GM12872 (cell line): ENCODE measurements around the gene SLC1A1.

Experiments used
- CTCF ChIP-seq: IDR thresholded peaks from 3 replicates; pipeline ENCODE4 v1.5.1; 2011; ENCODE audit warnings: low read depth, mild to moderate bottlenecking, low read length, moderate library complexity; ENCODE audit not compliant: insufficient read depth

SLC1A1 gene

GRCh38 chr9:4585135-4585534 lies 94.9 kb downstream of the SLC1A1 start:
- no peak for TF ChIP-seq CTCF

DNA sequence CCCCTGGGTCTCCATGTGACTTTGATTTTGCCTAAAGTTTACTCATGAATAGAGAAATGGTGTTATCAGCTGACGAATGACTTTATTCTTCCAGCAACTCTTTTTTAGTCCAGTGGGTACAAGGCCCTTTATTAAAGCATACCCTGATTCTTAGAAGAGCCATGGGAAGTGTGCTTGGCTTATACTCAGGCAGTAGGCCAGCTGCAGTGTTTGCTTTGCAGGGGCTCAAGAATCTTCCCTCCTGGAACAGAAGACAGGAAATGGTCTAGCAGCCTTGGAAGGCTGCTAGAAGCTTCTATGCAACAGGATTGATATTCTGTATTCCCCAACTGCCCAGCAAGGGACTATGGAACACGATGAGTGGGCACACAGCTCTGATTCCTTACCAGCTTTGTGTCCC lies 98.5 kb downstream of the SLC1A1 start:
- no peak for TF ChIP-seq CTCF

DNA sequence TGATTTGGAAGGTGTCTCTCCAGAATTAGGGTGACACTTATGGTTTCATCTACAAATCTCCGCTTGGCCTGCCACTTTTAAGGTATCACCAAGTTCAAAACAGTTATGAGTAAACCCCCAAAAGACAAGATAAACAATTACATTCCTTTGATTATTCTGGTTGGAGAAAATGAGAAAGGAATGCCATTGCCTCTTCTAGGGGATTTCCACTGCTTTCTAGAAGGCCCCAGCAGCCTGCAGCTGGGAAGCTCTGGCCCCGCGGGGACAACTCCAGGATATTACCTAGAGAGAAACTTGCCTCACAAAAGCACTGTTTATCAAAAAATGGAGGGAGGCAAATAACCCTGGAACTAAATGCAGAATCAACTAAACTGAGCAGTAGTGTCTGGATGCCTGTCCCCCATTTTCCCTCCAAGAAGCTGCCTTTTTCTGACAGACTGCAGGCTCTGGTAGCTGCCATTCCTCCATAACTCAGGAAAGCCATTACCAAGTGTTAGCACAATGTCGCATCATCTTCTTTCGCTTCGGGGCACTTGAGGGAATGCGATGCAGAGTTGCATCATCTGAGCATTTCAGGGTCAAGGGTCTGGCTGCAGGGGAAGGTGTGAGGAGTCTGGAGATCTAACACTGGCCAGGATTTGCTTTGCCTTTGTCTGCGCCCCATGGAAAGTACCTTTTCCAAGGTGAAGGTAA lies 100.3 kb downstream of the SLC1A1 start:
- TF ChIP-seq CTCF = no peak

DNA sequence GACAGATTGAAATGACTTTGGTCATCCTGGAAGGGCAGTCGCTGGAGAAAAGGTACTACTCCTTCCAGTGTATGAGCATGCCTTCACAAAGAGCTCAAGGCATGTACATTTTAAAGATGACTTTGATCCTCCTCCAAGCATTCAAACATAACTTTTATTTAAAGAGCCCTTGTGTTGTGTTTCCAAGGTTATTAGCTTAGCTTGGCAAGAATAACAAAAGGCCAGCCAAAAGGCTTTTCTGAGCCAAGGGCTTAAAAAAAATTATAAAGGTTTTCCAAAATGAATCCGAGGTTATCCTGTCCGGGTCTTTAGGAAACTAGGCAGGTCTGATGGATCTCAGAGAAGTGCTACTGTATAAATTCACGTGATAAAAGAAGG lies 100.8 kb downstream of the SLC1A1 start:
- no peak for TF ChIP-seq CTCF

DNA sequence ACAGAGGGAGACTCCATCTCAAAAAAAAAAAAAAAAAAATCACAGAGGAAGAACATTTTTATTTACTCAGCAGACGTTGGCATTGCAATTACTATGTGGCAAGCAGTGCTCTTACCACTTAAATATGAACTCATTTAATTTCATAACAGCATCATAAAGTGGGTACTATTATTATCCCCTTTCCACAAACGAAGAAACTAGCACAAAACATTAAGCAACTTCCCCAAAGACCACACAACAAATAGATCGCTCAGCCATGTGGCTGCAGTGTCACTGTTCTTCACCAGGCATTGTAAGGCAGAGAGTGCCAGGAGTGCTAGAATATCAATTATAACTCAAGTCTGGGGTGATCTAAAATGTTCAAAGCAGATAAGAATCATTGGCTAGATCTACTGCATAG lies 102.0 kb downstream of the SLC1A1 start:
- TF ChIP-seq CTCF = no peak

- no peak for TF ChIP-seq CTCF
Observed at GRCh38 chr9:4592886-4593285, 102.6 kb downstream of the SLC1A1 start.

DNA sequence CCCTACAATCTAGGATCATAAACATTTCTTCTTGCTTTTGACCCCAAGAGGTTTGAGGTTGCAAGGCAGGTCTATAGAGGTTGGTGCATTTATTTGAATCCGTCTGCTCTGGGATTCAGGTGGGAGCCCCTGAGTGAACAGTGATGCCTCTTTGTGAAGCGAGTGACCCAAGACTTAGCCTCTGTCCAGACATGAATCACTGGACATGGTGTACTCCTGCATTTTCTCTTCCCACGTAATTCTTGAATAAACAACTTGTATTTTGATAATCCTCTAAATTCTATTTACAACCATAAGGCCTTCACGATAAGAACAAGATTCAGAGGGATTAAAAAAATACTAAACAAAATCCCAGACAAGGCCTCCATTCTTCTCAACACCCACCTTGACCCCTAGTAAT lies 104.3 kb downstream of the SLC1A1 start:
- TF ChIP-seq CTCF = no peak
